ENCODE measurements around the gene MBD3L2. TPM values are rescaled to one million over a fixed set of nuclear protein-coding genes. Genes with fewer than 3 reads are reported as not detected.

MBD3L2 gene
- total RNA-seq, result not detected

DNA sequence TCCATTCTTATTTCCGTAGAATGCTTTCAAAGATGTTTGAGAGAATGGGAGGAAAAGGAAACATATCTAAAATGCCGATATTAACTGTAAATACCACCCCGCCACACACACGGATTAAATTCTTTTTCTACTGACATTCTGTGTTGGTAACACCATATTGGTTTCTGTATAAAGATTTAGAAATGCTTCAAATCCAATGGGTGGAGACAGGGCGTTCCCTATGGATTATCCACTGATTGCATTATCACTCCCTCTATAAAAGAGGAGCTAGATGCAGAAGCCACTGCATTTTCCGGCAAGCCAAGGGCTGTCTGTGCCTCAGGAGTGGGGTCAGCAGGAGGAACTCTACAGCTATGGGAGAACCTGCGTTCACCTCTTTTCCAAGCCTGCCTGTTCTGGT lies at the start of gene MBD3L2:
TSS of gene MBD3L2 (plus strand) at position 301 of the 400 bp plus-strand sequence. CDS start at position 354, 53 bp downstream.

DNA sequence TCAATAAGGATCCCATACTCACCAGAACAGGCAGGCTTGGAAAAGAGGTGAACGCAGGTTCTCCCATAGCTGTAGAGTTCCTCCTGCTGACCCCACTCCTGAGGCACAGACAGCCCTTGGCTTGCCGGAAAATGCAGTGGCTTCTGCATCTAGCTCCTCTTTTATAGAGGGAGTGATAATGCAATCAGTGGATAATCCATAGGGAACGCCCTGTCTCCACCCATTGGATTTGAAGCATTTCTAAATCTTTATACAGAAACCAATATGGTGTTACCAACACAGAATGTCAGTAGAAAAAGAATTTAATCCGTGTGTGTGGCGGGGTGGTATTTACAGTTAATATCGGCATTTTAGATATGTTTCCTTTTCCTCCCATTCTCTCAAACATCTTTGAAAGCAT lies 27.8 kb upstream of the MBD3L2 start, which contains the start of gene MBD3L2B:
TSS of gene MBD3L2B (minus strand) at position 101 of the 400 bp plus-strand sequence. CDS start at position 67, 34 bp downstream.

DNA sequence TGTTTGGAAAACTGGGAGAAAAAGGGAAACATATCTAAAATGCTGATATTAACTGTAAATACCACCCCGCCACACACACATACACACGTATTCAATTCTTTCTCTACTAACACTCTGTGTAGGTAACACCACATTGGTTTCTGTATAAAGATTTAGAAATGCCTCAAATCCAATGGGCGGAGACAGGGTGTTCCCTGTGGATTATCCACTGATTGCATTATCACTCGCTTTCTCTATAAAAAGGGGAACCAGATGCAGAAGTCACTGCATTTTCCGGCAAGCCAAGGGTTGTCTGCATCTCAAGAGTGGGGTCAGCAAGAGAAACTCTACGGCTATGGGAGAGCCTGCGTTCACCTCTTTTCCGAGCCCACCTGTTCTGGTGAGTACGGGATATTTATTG lies 18.8 kb upstream of the MBD3L2 start, which contains the start of gene MBD3L5:
TSS of gene MBD3L5 (plus strand) at position 301 of the 400 bp plus-strand sequence. CDS start at position 335, 34 bp downstream.

DNA sequence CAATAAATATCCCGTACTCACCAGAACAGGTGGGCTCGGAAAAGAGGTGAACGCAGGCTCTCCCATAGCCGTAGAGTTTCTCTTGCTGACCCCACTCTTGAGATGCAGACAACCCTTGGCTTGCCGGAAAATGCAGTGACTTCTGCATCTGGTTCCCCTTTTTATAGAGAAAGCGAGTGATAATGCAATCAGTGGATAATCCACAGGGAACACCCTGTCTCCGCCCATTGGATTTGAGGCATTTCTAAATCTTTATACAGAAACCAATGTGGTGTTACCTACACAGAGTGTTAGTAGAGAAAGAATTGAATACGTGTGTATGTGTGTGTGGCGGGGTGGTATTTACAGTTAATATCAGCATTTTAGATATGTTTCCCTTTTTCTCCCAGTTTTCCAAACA lies 9.0 kb upstream of the MBD3L2 start, which contains the start of gene MBD3L4:
TSS of gene MBD3L4 (minus strand) at position 101 of the 400 bp plus-strand sequence. CDS start at position 66, 35 bp downstream.

DNA sequence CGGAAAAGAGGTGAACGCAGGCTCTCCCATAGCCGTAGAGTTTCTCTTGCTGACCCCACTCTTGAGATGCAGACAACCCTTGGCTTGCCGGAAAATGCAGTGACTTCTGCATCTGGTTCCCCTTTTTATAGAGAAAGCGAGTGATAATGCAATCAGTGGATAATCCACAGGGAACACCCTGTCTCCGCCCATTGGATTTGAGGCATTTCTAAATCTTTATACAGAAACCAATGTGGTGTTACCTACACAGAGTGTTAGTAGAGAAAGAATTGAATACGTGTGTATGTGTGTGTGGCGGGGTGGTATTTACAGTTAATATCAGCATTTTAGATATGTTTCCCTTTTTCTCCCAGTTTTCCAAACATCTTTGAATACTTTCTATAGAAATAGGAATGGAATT lies 9.5 kb downstream of the MBD3L2 start, which contains the start of gene MBD3L3:
TSS of gene MBD3L3 (minus strand) at position 101 of the 400 bp plus-strand sequence. CDS start at position 30, 71 bp downstream.

DNA sequence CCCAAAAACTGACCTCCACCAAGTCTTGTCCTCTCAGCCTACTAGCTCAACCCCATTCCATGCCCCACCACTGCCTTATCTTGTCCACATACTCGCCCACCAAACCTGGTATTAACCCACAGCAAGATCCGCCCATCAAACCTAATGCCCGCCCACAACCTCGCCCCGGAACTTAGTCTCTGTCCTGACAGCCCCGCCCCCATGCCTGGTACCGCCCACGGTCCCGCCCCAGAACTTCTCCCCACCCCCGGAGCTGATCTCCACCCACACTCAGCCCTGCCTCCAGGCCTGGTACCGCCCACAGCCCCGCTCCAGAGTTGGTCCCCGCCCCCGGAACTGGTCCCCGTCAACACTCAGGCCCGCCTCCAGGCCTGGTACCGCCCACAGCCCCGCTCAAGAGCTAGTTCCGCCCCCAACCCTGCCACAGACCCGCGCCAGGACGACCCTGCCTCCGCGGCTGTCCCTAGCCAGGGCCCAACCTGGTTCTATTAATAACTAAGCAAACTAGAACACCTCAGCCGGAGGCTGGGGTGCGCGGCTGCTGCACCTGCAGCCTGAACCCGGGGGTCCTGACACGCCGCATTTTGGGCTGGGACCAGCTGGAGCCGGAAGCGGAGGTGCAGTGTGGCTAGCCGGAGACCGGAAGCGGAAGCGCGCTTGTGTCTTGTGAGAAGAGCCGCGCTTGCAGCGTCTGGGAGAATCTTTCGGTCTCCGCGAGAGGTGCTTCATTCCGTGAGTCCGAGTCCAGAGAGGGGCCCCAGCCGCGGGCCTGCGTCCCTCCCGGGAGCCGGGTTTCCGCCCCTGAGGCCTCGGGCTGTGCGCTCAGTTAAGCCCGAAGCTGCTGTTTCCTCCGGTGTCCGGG lies 20.2 kb downstream of the MBD3L2 start, which contains the start of gene ZNF557:
TSS of gene ZNF557 (plus strand) at position 662 of the 862 bp plus-strand sequence. CDS start 5,372 bp downstream, outside the sequence.

Other genes starting within 250 kb of the MBD3L2 start
- gene ADGRE1, start 161.7 kb upstream of the MBD3L2 start, total RNA-seq, result 2.1 TPM
- gene MBD3L2B, start 27.9 kb upstream of the MBD3L2 start, total RNA-seq, result not detected
- not detected for gene MBD3L5, start 18.7 kb upstream of the MBD3L2 start, total RNA-seq
- gene MBD3L4, start 9.1 kb upstream of the MBD3L2 start, total RNA-seq, result not detected
- not detected for gene MBD3L3, start 9.4 kb downstream of the MBD3L2 start, total RNA-seq
- 27.2 TPM for gene ZNF557, start 20.4 kb downstream of the MBD3L2 start, total RNA-seq
- gene INSR, start 245.1 kb downstream of the MBD3L2 start, total RNA-seq, result 74.1 TPM